ENCODE data around the gene EPX.

The EPX gene

DNA sequence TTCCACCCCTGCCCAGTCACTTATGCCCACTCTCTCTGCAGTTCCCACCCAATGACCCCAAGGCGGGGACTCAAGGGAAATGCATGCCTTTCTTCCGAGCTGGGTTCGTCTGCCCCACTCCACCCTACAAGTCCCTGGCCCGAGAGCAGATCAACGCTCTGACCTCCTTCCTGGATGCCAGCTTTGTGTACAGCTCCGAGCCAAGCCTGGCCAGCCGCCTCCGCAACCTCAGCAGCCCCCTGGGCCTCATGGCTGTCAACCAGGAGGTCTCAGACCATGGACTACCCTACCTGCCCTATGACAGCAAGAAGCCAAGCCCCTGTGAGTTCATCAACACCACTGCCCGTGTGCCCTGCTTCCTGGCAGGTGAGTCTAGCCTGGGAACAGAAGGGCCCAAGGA is 59.6 kb downstream of the EPX start:
- DNase-seq (ENCODE audit: low spot score) = no peak

- no peak for DNase-seq (ENCODE audit: low spot score)
These were observed 60.6 kb downstream of the EPX start for GRCh38 chr17:58253082-58253481.
